ENCODE data around the gene KRT14.
"Not testable (repeated sequence)": the region's sequence is repeated elsewhere in the genome, so short reads cannot be mapped to it uniquely, and the experiment has no call there.

The KRT14 gene

GRCh38 chr17:41586863-41587495, at the start of gene KRT14:
Gene KRT14 (minus strand): TSS chr17:41586895. CDS start chr17:41586834, 61 bp downstream.
- DNase-seq, result no peak

GRCh38 chr17:41635121-41636097, 48.7 kb upstream of the KRT14 start:
- no peak for DNase-seq

GRCh38 chr17:41634639-41635038, 47.9 kb upstream of the KRT14 start:
- DNase-seq, result no peak

GRCh38 chr17:41633556-41634199, 47.0 kb upstream of the KRT14 start:
- no peak for DNase-seq

GRCh38 chr17:41632482-41633105, 45.9 kb upstream of the KRT14 start:
- no peak for DNase-seq

GRCh38 chr17:41631898-41632285, 45.2 kb upstream of the KRT14 start:
- no peak for DNase-seq

GRCh38 chr17:41631025-41631897, 44.6 kb upstream of the KRT14 start:
- DNase-seq, result no peak

- DNase-seq, result no peak
These were observed 43.4 kb upstream of the KRT14 start for GRCh38 chr17:41629826-41630670.

- DNase-seq, result no peak
These were observed 42.6 kb upstream of the KRT14 start for GRCh38 chr17:41629316-41629715.

- DNase-seq, result not testable (repeated sequence)
These were observed 42.0 kb upstream of the KRT14 start for GRCh38 chr17:41628621-41629255.

GRCh38 chr17:41628073-41628370, 41.3 kb upstream of the KRT14 start:
- not testable (repeated sequence) for DNase-seq

- no peak for DNase-seq
These were observed 40.8 kb upstream of the KRT14 start for GRCh38 chr17:41627316-41628072.

GRCh38 chr17:41626914-41627295, 40.2 kb upstream of the KRT14 start:
- not testable (repeated sequence) for DNase-seq

GRCh38 chr17:41626028-41626913, 39.6 kb upstream of the KRT14 start:
- not testable (repeated sequence) for DNase-seq

- DNase-seq, result no peak
These were observed 38.9 kb upstream of the KRT14 start for GRCh38 chr17:41625602-41626001.

GRCh38 chr17:41624208-41625101, 37.8 kb upstream of the KRT14 start, which contains the start of gene KRT17:
Gene KRT17 (minus strand): TSS chr17:41624575. CDS start chr17:41624509, 66 bp downstream.
- DNase-seq, result no peak

GRCh38 chr17:41623184-41623861, 36.6 kb upstream of the KRT14 start:
- not testable (repeated sequence) for DNase-seq
